ENCODE measurements around the gene LTB4R2. TPM values are rescaled to one million over a fixed set of nuclear protein-coding genes. Genes with fewer than 3 reads are reported as not detected.

The LTB4R2 gene
- total and polyA plus RNA-seq, 2 donors (not counting 1 experiment from before 2014, with no cell fraction given), result 10.7 to 11.7 TPM

DNA sequence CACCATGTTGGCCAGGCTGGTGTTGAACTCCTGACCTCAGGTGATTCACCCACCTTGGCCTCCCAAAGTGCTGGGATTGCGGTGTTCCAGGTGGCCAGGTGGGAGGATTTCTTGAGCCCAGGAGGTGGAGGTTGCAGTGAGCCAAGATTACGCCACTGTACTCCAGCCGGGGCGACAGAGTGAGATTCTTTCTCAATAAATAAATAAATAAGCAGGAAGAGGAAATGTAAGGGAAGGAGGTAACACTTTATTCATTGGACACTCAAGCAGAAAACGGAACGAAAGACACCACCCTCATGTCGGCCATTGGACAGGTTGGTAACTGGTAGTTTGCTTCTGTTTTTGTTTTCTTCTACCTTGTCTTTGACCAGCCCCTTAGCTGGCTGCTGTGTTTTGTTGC is 45.1 kb downstream of the LTB4R2 start:
- TF ChIP-seq, protein P1, sequence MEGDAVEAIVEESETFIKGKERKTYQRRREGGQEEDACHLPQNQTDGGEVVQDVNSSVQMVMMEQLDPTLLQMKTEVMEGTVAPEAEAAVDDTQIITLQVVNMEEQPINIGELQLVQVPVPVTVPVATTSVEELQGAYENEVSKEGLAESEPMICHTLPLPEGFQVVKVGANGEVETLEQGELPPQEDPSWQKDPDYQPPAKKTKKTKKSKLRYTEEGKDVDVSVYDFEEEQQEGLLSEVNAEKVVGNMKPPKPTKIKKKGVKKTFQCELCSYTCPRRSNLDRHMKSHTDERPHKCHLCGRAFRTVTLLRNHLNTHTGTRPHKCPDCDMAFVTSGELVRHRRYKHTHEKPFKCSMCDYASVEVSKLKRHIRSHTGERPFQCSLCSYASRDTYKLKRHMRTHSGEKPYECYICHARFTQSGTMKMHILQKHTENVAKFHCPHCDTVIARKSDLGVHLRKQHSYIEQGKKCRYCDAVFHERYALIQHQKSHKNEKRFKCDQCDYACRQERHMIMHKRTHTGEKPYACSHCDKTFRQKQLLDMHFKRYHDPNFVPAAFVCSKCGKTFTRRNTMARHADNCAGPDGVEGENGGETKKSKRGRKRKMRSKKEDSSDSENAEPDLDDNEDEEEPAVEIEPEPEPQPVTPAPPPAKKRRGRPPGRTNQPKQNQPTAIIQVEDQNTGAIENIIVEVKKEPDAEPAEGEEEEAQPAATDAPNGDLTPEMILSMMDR (IDR thresholded peaks at IDR 0.05), result no peak
- Histone ChIP-seq H3K36me3 (replicated peaks in 1 of 2; ENCODE audit: control extremely low read depth in 1 of 2, control insufficient read depth in 1 of 2, extremely low read depth in 1 of 2, insufficient read depth in 2 of 2, low read length in 1 of 2) (no peaks in the 10 kb centered on the region), H3K9me3 (ENCODE audit: control extremely low read depth in 1 of 3, control insufficient read depth in 2 of 3, insufficient read depth in 1 of 3, low read length in 2 of 3) (peaks cover 0 to 1% (median 0%) of the 10 kb centered on the region in 3 donors), H3K4me2 (replicated peaks; ENCODE audit: low read depth, low read length, poor library complexity, severe bottlenecking) (no peak overlapping the region), H3K4me1 (ENCODE audit: control insufficient read depth in 2 of 2, insufficient read depth in 2 of 2, low read length in 2 of 2) (no peaks in the 10 kb centered on the region), H3K9ac (ENCODE audit: low read length) (no peak overlapping the region), H3K4me3 (ENCODE audit: control extremely low read depth in 1 of 5, extremely low read depth in 1 of 5, insufficient read depth in 1 of 5, low read depth in 2 of 5, low read length in 4 of 5) (no peak overlapping the region), H3K27ac (ENCODE audit: low read length in 2 of 2) (no peak overlapping the region), H3K27me3 (replicated peaks in 1 of 4; ENCODE audit: control extremely low read depth in 1 of 4, control insufficient read depth in 3 of 4, insufficient read depth in 4 of 4, low read length in 3 of 4) (peaks cover 0 to 34% (median 9%) of the 10 kb centered on the region in 4 experiments), H4K20me1 (ENCODE audit: control insufficient read depth, insufficient read depth, low read length, poor library complexity, severe bottlenecking) (no peaks in the 10 kb centered on the region), H2AFZ (ENCODE audit: insufficient read depth, low read depth, low read length, poor library complexity, severe bottlenecking) (no peak overlapping the region), H3K79me2 (ENCODE audit: control insufficient read depth, insufficient read depth, low read length) (no peaks in the 10 kb centered on the region)
- Mint-ChIP-seq H3K4me3 (no peak overlapping the region), H3K4me1 (no peaks in the 10 kb centered on the region), H3K27ac (no peak overlapping the region), H3K9me3 (ENCODE audit: insufficient read depth) (no peaks in the 10 kb centered on the region), H3K27me3 (peaks cover 38% of the 10 kb centered on the region)
- 100% methylated on average over 1 of the region's 7 CpGs for WGBS (ENCODE audit: insufficient coverage)
- ChIA-PET POLR2A (interaction anchor here (0.6 kb wide), 1 partner anchor 243 kb away, joined by 5 read pairs; no protein-coding TSS in a partner anchor), CTCF (no interaction called here)
- intact Hi-C loops (cut with micrococcal nuclease), result no loop called here
- ATAC-seq (ENCODE audit: low read depth), result no peak
- DNase-seq, result no peak

DNA sequence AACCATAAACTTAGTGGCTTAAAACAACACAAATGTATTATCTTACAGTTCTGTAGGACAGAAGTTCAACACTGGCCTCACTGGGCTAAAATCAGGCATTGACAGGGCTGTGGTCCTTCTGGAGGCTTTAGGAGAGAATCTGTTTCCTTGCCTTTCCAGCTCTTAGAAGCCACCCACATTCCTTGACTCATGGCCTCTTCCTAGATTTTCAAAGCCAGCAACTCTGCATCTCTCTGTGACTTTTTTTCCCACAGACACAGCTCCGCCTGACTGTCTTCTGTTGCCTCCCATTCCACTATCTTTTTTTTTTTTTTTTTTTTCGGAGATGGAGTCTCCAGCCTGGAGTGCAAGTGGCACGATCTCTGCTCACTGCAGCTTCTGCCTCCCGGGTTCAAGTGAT is 46.3 kb downstream of the LTB4R2 start:
- H3K27ac Mint-ChIP-seq, result no peak overlapping the region
- H2AFZ ChIP-seq (ENCODE audit: insufficient read depth, low read depth, low read length, poor library complexity, severe bottlenecking), result no peak overlapping the region
- no peaks in the 10 kb centered on the region for H3K36me3 ChIP-seq (replicated peaks in 1 of 2; ENCODE audit: control extremely low read depth in 1 of 2, control insufficient read depth in 1 of 2, extremely low read depth in 1 of 2, insufficient read depth in 2 of 2, low read length in 1 of 2)
- no peak for ATAC-seq (ENCODE audit: low read depth)
- intact Hi-C loops (cut with micrococcal nuclease), result no loop called here
- no peak overlapping the region for H3K4me2 ChIP-seq (replicated peaks; ENCODE audit: low read depth, low read length, poor library complexity, severe bottlenecking)
- WGBS (ENCODE audit: insufficient coverage), result 100% methylated on average over 3 of the region's 4 CpGs
- TF ChIP-seq, protein P1 (IDR thresholded peaks at IDR 0.05), result no peak
- no peak for TF ChIP-seq EZH2 (IDR thresholded peaks at IDR 0.05; ENCODE audit: borderline replicate concordance, insufficient read depth, low read depth, low read length, poor library complexity, severe bottlenecking)
- H3K4me3 Mint-ChIP-seq, result no peak overlapping the region
- peaks cover 36% of the 10 kb centered on the region for H3K27me3 Mint-ChIP-seq
- H3K4me1 ChIP-seq (ENCODE audit: control insufficient read depth in 2 of 2, insufficient read depth in 2 of 2, low read length in 2 of 2), result no peaks in the 10 kb centered on the region
- H3K4me3 ChIP-seq (ENCODE audit: control extremely low read depth in 1 of 5, extremely low read depth in 1 of 5, insufficient read depth in 1 of 5, low read depth in 2 of 5, low read length in 4 of 5), result no peak overlapping the region
- ChIA-PET CTCF (interaction anchor here (0.6 to 1.4 kb wide), 2 partner anchors 10 to 11 kb away, joined by 3 read pairs; no protein-coding TSS in a partner anchor), POLR2A (interaction anchor here (0.6 kb wide), 1 partner anchor 33 kb away, joined by 4 read pairs; no protein-coding TSS in a partner anchor)
- H4K20me1 ChIP-seq (ENCODE audit: control insufficient read depth, insufficient read depth, low read length, poor library complexity, severe bottlenecking), result no peaks in the 10 kb centered on the region
- peaks cover 0 to 1% (median 0%) of the 10 kb centered on the region in 3 donors for H3K9me3 ChIP-seq (ENCODE audit: control extremely low read depth in 1 of 3, control insufficient read depth in 2 of 3, insufficient read depth in 1 of 3, low read length in 2 of 3)
- peaks cover 0 to 26% (median 8%) of the 10 kb centered on the region in 4 experiments for H3K27me3 ChIP-seq (replicated peaks in 1 of 4; ENCODE audit: control extremely low read depth in 1 of 4, control insufficient read depth in 3 of 4, insufficient read depth in 4 of 4, low read length in 3 of 4)
- no peak overlapping the region for H3K9ac ChIP-seq (ENCODE audit: low read length)
- no peaks in the 10 kb centered on the region for H3K9me3 Mint-ChIP-seq (ENCODE audit: insufficient read depth)
- no peak overlapping the region for H3K27ac ChIP-seq (ENCODE audit: low read length in 2 of 2)
- no peak for DNase-seq
- no peaks in the 10 kb centered on the region for H3K79me2 ChIP-seq (ENCODE audit: control insufficient read depth, insufficient read depth, low read length)
- H3K4me1 Mint-ChIP-seq, result no peaks in the 10 kb centered on the region

Data from B cell (primary cell).